Neural cell (in vitro differentiated cells): ENCODE results near the gene OR14A16. TPM values are rescaled to one million over a fixed set of nuclear protein-coding genes. Genes with fewer than 3 reads are reported as not detected.

ENCODE experiments used
- H2AFZ ChIP-seq: fragments of 200-600, 300-800 bp; sonication (generic), shearing (Covaris generic); 2 replicates; pipeline ENCODE4 v1.6.0; 2014; ENCODE audit warnings: low read depth, mild to moderate bottlenecking, antibody characterized with exemption, low read length, moderate library complexity
- H3F3A ChIP-seq: fragments of 200-600 bp; shearing (Covaris generic); 2 replicates; pipeline ENCODE4 v1.6.1; 2016; ENCODE audit warnings: mild to moderate bottlenecking, moderate library complexity, mixed read lengths, antibody characterized with exemption, low read length; ENCODE audit not compliant: insufficient read depth, poor library complexity, severe bottlenecking
- H3K27ac ChIP-seq: fragments of 200-600, 300-800 bp; sonication (generic), shearing (Covaris generic); 2 replicates; pipeline ENCODE4 v1.5.1; 2014; ENCODE audit warnings: mild to moderate bottlenecking, low read length, moderate library complexity
- H3K27me3 ChIP-seq: fragments of 300-800, 200-600 bp; sonication (generic), shearing (Covaris generic); 2 replicates; pipeline ENCODE4 v1.6.0; 2014; ENCODE audit warnings: mild to moderate bottlenecking, low read depth, low read length, moderate library complexity; ENCODE audit not compliant: insufficient read depth
- H3K36me3 ChIP-seq: fragments of 300-800, 200-600 bp; sonication (generic), shearing (Covaris generic); 2 replicates; pipeline ENCODE4 v1.5.1; 2014; ENCODE audit warnings: mild to moderate bottlenecking, antibody characterized with exemption, low read length, moderate library complexity; ENCODE audit not compliant: insufficient read depth
- H3K4me2 ChIP-seq: fragments of 300-800, 200-600 bp; sonication (generic), shearing (Covaris generic); 2 replicates; pipeline ENCODE4 v1.6.0; 2014; ENCODE audit warnings: mild to moderate bottlenecking, low read length
- H3K4me3 ChIP-seq: fragments of 300-800, 200-600 bp; sonication (generic), shearing (Covaris generic); 2 replicates; pipeline ENCODE4 v1.5.1; 2014; ENCODE audit warnings: mild to moderate bottlenecking, low read length, moderate library complexity
- H3K79me2 ChIP-seq: fragments of 200-600 bp; shearing (Covaris generic); replicated peaks from 2 replicates; pipeline ENCODE4 v1.6.0; 2014; ENCODE audit warnings: mild to moderate bottlenecking, low read length, moderate library complexity; ENCODE audit not compliant: insufficient read depth
- H3K9ac ChIP-seq: fragments of 300-800, 200-600 bp; sonication (generic), shearing (Covaris generic); 2 replicates; pipeline ENCODE4 v1.6.1; 2016; ENCODE audit warnings: mild to moderate bottlenecking, low read length, mixed read lengths
- H3K9me2 ChIP-seq: fragments of 200-600 bp; shearing (Covaris generic); 2 replicates; pipeline ENCODE4 v1.6.1; 2016; ENCODE audit warnings: mild to moderate bottlenecking, low read length, mixed read lengths; ENCODE audit not compliant: insufficient read depth
- H3K9me3 ChIP-seq: fragments of 200-600, 300-800 bp; sonication (generic), shearing (Covaris generic); 2 replicates; pipeline ENCODE4 v1.6.1; 2016; ENCODE audit warnings: mild to moderate bottlenecking, mixed run types, low read length, moderate library complexity, mixed read lengths
- H4K20me1 ChIP-seq: fragments of 200-600 bp; shearing (Covaris generic); 2 replicates; pipeline ENCODE4 v1.6.1; 2016; ENCODE audit warnings: mild to moderate bottlenecking, mixed run types; ENCODE audit not compliant: insufficient read depth
- EP300 ChIP-seq: fragments of 450-650 bp; conservative IDR thresholded peaks from 2 replicates; pipeline ENCODE4 v1.6.1; 2014; ENCODE audit warnings: antibody characterized with exemption, mild to moderate bottlenecking, moderate library complexity; ENCODE audit not compliant: poor library complexity, severe bottlenecking
- EZH2 ChIP-seq: fragments of 200-600, 300-800 bp; shearing (Covaris generic), sonication (generic); IDR thresholded peaks from 2 replicates; pipeline ENCODE4 v1.6.1; 2014; ENCODE audit warnings: antibody characterized with exemption, low read length, borderline replicate concordance, mild to moderate bottlenecking; ENCODE audit not compliant: insufficient read depth, poor library complexity, severe bottlenecking
- MXI1 ChIP-seq: fragments of 450-650 bp; conservative IDR thresholded peaks from 2 replicates; pipeline ENCODE4 v1.6.1; 2014; ENCODE audit warnings: antibody characterized with exemption, mild to moderate bottlenecking; ENCODE audit not compliant: poor library complexity, severe bottlenecking
- POLR2AphosphoS5 ChIP-seq: IDR thresholded peaks from 2 replicates; pipeline ENCODE4 v1.6.1; 2012
- RAD21 ChIP-seq: fragments of 450-650 bp; conservative IDR thresholded peaks from 2 replicates; pipeline ENCODE4 v1.6.1; 2014; ENCODE audit warnings: antibody characterized with exemption, mild to moderate bottlenecking, moderate library complexity
- SMC3 ChIP-seq: fragments of 450-650 bp; conservative IDR thresholded peaks from 2 replicates; pipeline ENCODE4 v1.6.1; 2014; ENCODE audit warnings: antibody characterized with exemption, mild to moderate bottlenecking, moderate library complexity; ENCODE audit not compliant: poor library complexity
- TAF1 ChIP-seq: IDR thresholded peaks from 2 replicates; pipeline ENCODE4 v1.6.1; 2012; ENCODE audit warnings: low read depth
- polyA plus RNA-seq: library from polyadenylated mRNA; depleted of rRNA; stranded (reverse); fragments of >200 nt; gene quantifications from 2 replicates; pipeline ENCODE4 v1.2.3, GENCODE V29; 2014
- TF ChIP-seq, protein P1 (sequence below): fragments of 450-650 bp; IDR thresholded peaks from 2 replicates; pipeline ENCODE4 v1.5.1; 2014; ENCODE audit warnings: antibody characterized with exemption, mild to moderate bottlenecking, moderate library complexity; ENCODE audit not compliant: poor library complexity, severe bottlenecking
- TF ChIP-seq, protein P2 (sequence below): IDR thresholded peaks from 2 replicates; pipeline ENCODE4 v1.6.1; 2012; ENCODE audit warnings: borderline replicate concordance

OR14A16 gene
- polyA plus RNA-seq, 1 donor from 2014 or later: not detected

DNA sequence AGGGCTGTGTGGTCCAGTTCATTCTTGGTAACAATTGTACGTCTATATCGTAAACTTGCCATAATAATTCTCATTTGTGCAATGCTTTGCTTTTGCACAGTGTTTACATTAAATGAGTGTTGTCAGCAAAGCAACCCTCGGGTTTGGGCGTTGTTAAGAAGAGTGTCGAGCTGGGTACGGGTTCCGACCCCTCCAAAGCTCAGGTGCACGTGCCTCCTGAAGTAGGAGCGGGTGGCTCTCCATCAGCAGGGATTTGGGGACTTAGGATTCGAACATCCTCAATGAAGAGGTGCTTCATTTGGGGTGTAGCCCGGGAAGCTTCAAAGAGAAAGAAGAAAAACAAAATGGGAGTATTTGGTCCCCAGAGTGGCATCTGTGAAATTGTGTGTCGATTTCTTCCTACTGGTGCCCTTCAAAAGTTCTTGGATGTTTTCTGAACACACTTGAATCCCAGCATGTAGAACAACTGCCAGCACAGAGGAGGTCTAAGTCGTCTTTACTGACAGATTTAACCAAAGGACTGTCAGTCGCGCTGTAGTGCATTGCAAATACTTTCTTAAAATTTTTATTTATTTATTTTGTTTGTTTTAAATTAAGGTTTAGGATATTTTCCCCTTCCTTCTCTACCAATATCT lies 34.2 kb upstream of the OR14A16 start:
- H4K20me1 ChIP-seq: no peaks in the 10 kb centered on the region
- H3K27me3 ChIP-seq: no peaks in the 10 kb centered on the region
- H3K36me3 ChIP-seq: no peaks in the 10 kb centered on the region
- H3K9me3 ChIP-seq: no peaks in the 10 kb centered on the region
- H2AFZ ChIP-seq: no peak overlapping the region
- H3F3A ChIP-seq: no peaks in the 10 kb centered on the region
- H3K79me2 ChIP-seq: no peaks in the 10 kb centered on the region
- no peak overlapping the region for H3K4me2 ChIP-seq
- no peak overlapping the region for H3K9ac ChIP-seq
- H3K4me3 ChIP-seq: peak overlapping the region; percentile 55
- TF ChIP-seq POLR2AphosphoS5 (no peak), RAD21 (no peak), MXI1 (no peak), TAF1 (no peak), SMC3 (no peak), EP300 (no peak), EZH2 (no peak)
- TF ChIP-seq, protein P1, sequence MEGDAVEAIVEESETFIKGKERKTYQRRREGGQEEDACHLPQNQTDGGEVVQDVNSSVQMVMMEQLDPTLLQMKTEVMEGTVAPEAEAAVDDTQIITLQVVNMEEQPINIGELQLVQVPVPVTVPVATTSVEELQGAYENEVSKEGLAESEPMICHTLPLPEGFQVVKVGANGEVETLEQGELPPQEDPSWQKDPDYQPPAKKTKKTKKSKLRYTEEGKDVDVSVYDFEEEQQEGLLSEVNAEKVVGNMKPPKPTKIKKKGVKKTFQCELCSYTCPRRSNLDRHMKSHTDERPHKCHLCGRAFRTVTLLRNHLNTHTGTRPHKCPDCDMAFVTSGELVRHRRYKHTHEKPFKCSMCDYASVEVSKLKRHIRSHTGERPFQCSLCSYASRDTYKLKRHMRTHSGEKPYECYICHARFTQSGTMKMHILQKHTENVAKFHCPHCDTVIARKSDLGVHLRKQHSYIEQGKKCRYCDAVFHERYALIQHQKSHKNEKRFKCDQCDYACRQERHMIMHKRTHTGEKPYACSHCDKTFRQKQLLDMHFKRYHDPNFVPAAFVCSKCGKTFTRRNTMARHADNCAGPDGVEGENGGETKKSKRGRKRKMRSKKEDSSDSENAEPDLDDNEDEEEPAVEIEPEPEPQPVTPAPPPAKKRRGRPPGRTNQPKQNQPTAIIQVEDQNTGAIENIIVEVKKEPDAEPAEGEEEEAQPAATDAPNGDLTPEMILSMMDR: no peak
- TF ChIP-seq, protein P2, sequence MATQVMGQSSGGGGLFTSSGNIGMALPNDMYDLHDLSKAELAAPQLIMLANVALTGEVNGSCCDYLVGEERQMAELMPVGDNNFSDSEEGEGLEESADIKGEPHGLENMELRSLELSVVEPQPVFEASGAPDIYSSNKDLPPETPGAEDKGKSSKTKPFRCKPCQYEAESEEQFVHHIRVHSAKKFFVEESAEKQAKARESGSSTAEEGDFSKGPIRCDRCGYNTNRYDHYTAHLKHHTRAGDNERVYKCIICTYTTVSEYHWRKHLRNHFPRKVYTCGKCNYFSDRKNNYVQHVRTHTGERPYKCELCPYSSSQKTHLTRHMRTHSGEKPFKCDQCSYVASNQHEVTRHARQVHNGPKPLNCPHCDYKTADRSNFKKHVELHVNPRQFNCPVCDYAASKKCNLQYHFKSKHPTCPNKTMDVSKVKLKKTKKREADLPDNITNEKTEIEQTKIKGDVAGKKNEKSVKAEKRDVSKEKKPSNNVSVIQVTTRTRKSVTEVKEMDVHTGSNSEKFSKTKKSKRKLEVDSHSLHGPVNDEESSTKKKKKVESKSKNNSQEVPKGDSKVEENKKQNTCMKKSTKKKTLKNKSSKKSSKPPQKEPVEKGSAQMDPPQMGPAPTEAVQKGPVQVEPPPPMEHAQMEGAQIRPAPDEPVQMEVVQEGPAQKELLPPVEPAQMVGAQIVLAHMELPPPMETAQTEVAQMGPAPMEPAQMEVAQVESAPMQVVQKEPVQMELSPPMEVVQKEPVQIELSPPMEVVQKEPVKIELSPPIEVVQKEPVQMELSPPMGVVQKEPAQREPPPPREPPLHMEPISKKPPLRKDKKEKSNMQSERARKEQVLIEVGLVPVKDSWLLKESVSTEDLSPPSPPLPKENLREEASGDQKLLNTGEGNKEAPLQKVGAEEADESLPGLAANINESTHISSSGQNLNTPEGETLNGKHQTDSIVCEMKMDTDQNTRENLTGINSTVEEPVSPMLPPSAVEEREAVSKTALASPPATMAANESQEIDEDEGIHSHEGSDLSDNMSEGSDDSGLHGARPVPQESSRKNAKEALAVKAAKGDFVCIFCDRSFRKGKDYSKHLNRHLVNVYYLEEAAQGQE: no peak
- no peak overlapping the region for H3K27ac ChIP-seq
- H3K9me2 ChIP-seq: no peaks in the 10 kb centered on the region

DNA sequence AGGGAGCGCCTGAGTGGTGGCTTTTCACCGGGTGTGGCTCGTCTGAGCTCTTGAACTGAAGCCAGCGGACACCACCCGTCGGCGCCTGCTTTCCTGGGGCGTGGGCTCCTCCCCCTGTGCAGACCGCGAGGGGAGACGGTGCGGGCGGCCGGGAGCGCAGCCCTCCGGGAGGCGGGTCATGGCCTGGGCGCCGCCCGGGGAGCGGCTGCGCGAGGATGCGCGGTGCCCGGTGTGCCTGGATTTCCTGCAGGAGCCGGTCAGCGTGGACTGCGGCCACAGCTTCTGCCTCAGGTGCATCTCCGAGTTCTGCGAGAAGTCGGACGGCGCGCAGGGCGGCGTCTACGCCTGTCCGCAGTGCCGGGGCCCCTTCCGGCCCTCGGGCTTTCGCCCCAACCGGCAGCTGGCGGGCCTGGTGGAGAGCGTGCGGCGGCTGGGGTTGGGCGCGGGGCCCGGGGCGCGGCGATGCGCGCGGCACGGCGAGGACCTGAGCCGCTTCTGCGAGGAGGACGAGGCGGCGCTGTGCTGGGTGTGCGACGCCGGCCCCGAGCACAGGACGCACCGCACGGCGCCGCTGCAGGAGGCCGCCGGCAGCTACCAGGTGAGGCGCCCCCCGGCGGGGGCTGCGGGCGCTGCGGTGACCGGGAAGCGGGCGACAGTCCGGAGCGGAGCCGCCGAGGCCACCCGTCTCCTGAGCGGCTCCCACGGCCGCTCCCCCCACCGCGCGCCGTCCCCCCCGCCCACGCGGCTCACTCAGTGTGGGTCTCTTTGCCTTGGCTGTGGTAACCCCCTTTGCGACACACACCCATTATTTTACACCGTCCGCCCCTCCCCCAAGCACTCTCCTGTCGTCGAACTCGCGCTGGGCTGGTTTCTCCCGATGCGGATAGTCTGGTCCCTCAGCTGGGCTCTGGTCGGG lies 33.4 kb upstream of the OR14A16 start, which contains the start of gene TRIM58:
TSS of gene TRIM58 (plus strand) at position 119 of the 916 bp plus-strand sequence. CDS start at position 179, 60 bp downstream.
- Histone ChIP-seq H3K9me3 (no peaks in the 10 kb centered on the region), H3K36me3 (no peaks in the 10 kb centered on the region), H3K4me2 (no peak within 1 kb of the TSS), H4K20me1 (no peaks in the 10 kb centered on the region), H3K27ac (no peak within 1 kb of the TSS), H3K9me2 (no peaks in the 10 kb centered on the region), H3K27me3 (no peaks in the 10 kb centered on the region), H3K4me3 (peak within 1 kb of the TSS; percentile 57), H3K79me2 (no peaks in the 10 kb centered on the region), H2AFZ (no peak within 1 kb of the TSS), H3K9ac (no peak within 1 kb of the TSS), H3F3A (no peaks in the 10 kb centered on the region)
- TF ChIP-seq, protein P1: no peak
- TF ChIP-seq, protein P2: no peak
- TF ChIP-seq POLR2AphosphoS5: no peak
- no peak for TF ChIP-seq RAD21
- TF ChIP-seq SMC3: no peak
- no peak for TF ChIP-seq EP300
- no peak for TF ChIP-seq EZH2
- no peak for TF ChIP-seq MXI1
